Endothelial cell of umbilical vein (primary cell): Measurements from ENCODE around the gene FPGS.

Experiments
- EZH2 ChIP-seq: IDR thresholded peaks from 2 replicates; pipeline ENCODE4 v1.6.1; 2012; ENCODE audit warnings: borderline replicate concordance, low read depth, mild to moderate bottlenecking, moderate library complexity, low read length, inconsistent platforms; ENCODE audit not compliant: severe bottlenecking
- FOS ChIP-seq: IDR thresholded peaks from 2 replicates; pipeline ENCODE4 v1.6.1; 2011; ENCODE audit warnings: mild to moderate bottlenecking, low read length, moderate library complexity, borderline replicate concordance; ENCODE audit not compliant: insufficient read depth
- JUN ChIP-seq: IDR thresholded peaks from 2 replicates; pipeline ENCODE4 v1.6.1; 2011; ENCODE audit warnings: borderline replicate concordance, low read depth; ENCODE audit not compliant: insufficient read length, insufficient read depth
- MYC ChIP-seq: IDR thresholded peaks from one replicate; pipeline ENCODE4 v1.6.1; 2011; ENCODE audit warnings: mild to moderate bottlenecking, low read depth, low read length
- POLR2A ChIP-seq: IDR thresholded peaks from 2 replicates; pipeline ENCODE4 v1.6.1; 2012; ENCODE audit warnings: low read depth, mild to moderate bottlenecking, control low read depth, low read length
- POLR2AphosphoS5 ChIP-seq: IDR thresholded peaks from 2 replicates; pipeline ENCODE4 v1.6.1; 2012; ENCODE audit warnings: low read depth, mild to moderate bottlenecking, control low read depth, low read length, moderate library complexity; ENCODE audit not compliant: insufficient read depth
- TF ChIP-seq, protein P1 (sequence below), 2 donors: IDR thresholded peaks; 1 replicate in 1 of 2; 2 replicates in 1 of 2; pipeline ENCODE4 v1.5.1; 2011; ENCODE audit warnings: low read length in 2 of 2, mild to moderate bottlenecking in 2 of 2, moderate library complexity in 2 of 2, control low read depth in 1 of 2, inconsistent platforms in 1 of 2, low read depth in 1 of 2; ENCODE audit not compliant: insufficient read depth in 1 of 2; ENCODE audit errors: extremely low read depth in 1 of 2

DNA sequence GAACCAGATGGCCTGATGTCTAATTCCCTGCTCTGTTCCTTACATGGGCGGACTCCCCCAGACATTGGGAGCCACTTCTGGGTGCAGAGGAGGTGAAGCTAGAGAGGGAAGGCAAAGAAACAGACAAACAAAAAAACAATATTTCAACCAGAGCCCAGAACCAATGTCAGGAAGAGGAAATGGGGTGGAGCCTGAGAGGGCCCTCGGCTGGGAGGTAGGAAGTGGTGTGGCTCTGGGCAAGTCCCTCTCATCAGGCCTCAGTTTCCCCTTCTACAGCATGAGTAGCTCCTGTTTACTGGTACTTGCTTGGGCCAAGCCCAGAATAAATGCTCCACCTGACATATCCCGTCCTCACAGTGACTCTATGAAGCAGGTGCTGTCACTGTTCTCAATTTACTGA is 35.3 kb upstream of the FPGS start:
- peak; percentile 14 for TF ChIP-seq POLR2AphosphoS5
- TF ChIP-seq, protein P1, sequence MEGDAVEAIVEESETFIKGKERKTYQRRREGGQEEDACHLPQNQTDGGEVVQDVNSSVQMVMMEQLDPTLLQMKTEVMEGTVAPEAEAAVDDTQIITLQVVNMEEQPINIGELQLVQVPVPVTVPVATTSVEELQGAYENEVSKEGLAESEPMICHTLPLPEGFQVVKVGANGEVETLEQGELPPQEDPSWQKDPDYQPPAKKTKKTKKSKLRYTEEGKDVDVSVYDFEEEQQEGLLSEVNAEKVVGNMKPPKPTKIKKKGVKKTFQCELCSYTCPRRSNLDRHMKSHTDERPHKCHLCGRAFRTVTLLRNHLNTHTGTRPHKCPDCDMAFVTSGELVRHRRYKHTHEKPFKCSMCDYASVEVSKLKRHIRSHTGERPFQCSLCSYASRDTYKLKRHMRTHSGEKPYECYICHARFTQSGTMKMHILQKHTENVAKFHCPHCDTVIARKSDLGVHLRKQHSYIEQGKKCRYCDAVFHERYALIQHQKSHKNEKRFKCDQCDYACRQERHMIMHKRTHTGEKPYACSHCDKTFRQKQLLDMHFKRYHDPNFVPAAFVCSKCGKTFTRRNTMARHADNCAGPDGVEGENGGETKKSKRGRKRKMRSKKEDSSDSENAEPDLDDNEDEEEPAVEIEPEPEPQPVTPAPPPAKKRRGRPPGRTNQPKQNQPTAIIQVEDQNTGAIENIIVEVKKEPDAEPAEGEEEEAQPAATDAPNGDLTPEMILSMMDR (IDR thresholded peaks at IDR 0.05; ENCODE audit: extremely low read depth in 1 of 2, insufficient read depth in 1 of 2, low read depth in 1 of 2, low read length in 2 of 2), result no peak
- no peak for TF ChIP-seq POLR2A
- no peak for TF ChIP-seq FOS
- no peak for TF ChIP-seq JUN
- no peak for TF ChIP-seq EZH2
- TF ChIP-seq MYC, result no peak
